ENCODE data around the gene CC2D1A.
"Not testable (repeated sequence)": the region's sequence is repeated elsewhere in the genome, so short reads cannot be mapped to it uniquely, and the experiment has no call there.

- not testable (repeated sequence) for TF ChIP-seq POLR2AphosphoS5 (IDR thresholded peaks at IDR 0.05; ENCODE audit: low read depth); CTCF (IDR thresholded peaks at IDR 0.05; ENCODE audit: insufficient read depth, low read length); SPI1 (IDR thresholded peaks at IDR 0.05; ENCODE audit: borderline replicate concordance, low read depth); GABPA (IDR thresholded peaks at IDR 0.05; ENCODE audit: low read depth); REST (IDR thresholded peaks at IDR 0.05; ENCODE audit: insufficient replicate concordance, low read depth)
Observed at GRCh38 chr19:13971868-13972267, 65.9 kb downstream of the CC2D1A start.
